Transverse colon (tissue), 4 donors: ENCODE measurements around the gene CRYM. TPM values are rescaled to one million over a fixed set of nuclear protein-coding genes. Genes with fewer than 3 reads are reported as not detected.
A peak's percentile ranks its signal among the peaks of the same experiment; 100 is the strongest.

Experiments
- DNase-seq: peaks from one replicate; pipeline ENCODE4 v3.0.0-alpha.2; 2019
- H3K27ac ChIP-seq, 4 donors: fragments of 200-600 bp; sonication (generic); 2 replicates each; pipeline ENCODE4 v1.5.1; 2016 to 2018; ENCODE audit warnings: inconsistent platforms in 4 of 4
- H3K27me3 ChIP-seq: fragments of 200-600 bp; sonication (generic); 2 replicates; pipeline ENCODE4 v1.5.1; 2017; ENCODE audit warnings: inconsistent platforms
- H3K36me3 ChIP-seq, 4 donors: fragments of 200-600 bp; sonication (generic); 2 replicates each; pipeline ENCODE4 v1.5.1; 2017 to 2019; ENCODE audit warnings: inconsistent platforms in 4 of 4
- H3K4me1 ChIP-seq, 4 donors: fragments of 200-600 bp; sonication (generic); 2 replicates each; pipeline ENCODE4 v1.5.1; 2017 to 2020; ENCODE audit warnings: inconsistent platforms in 4 of 4
- H3K4me3 ChIP-seq, 4 donors: fragments of 200-600 bp; sonication (generic); 1 replicate in 1 of 4; 2 replicates in 3 of 4; pipeline versions ENCODE4 v1.5.1 to v1.6.1; 2017 to 2019; ENCODE audit warnings: inconsistent platforms in 4 of 4
- H3K9me3 ChIP-seq, 2 donors: fragments of 200-600 bp; sonication (generic); 2 replicates each; pipeline ENCODE4 v1.5.1; 2017 to 2019; ENCODE audit warnings: inconsistent platforms in 2 of 2
- EP300 ChIP-seq: sonication (generic); formaldehyde crosslinking; IDR thresholded peaks from one replicate; pipeline ENCODE4 v1.6.1; 2017; ENCODE audit warnings: antibody characterized with exemption, low read depth
- POLR2A ChIP-seq: fragments of 450-650 bp; IDR thresholded peaks from one replicate; pipeline ENCODE4 v1.6.1; 2016; ENCODE audit warnings: antibody characterized with exemption, mild to moderate bottlenecking, moderate library complexity
- POLR2AphosphoS5 ChIP-seq, 3 donors: sonication (generic); formaldehyde crosslinking; IDR thresholded peaks; one replicate each; pipeline ENCODE4 v1.6.1; 2016; ENCODE audit warnings: antibody characterized with exemption in 3 of 3
- WGBS, 2 donors: methylation state at CpG; one replicate each; pipeline ENCODE4 v1.1.5; 2018; ENCODE audit warnings: low coverage in 1 of 2; 5-methylcytosine and 5-hydroxymethylcytosine counted together
- in situ Hi-C, 4 donors: fragments of 200-750 bp; cut with MboI; loops; one replicate each; pipeline versions ENCODE4 v1.15.0 to v1.15.1; 2017; ENCODE audit warnings: low sequenced_read_pairs in 3 of 4, low pct_ligation_motif_present in 1 of 4, low pct_unique_long_range_greater_than_20kb in 1 of 4
- intact Hi-C: fragments of 100-400 bp; cut with DNase I; formaldehyde crosslinking; loops from one replicate; pipeline ENCODE4 v1.15.1; 2023; ENCODE audit warnings: low total_unique reads
- total RNA-seq, 4 donors: library from RNA; depleted of rRNA; stranded (reverse); fragments of >200 nt; gene quantifications; one replicate each; pipeline ENCODE4 v1.1.0, GENCODE V29; 2016
- TF ChIP-seq, protein P1 (sequence below), 5 experiments: fragments of 200-600 bp in 3 of 5; fragments of 450-650 bp in 2 of 5; sonication (generic) in 3 of 5; IDR thresholded peaks; 1 replicate in 2 of 5; 2 replicates in 3 of 5; pipeline ENCODE4 v1.5.1; 2016 to 2017; ENCODE audit warnings: antibody characterized with exemption in 5 of 5, inconsistent platforms in 3 of 5, mild to moderate bottlenecking in 2 of 5, moderate library complexity in 1 of 5

The CRYM gene
- total RNA-seq, 4 donors from 2014 or later: 5.6 to 23.1 (median 18.3) TPM; not detected in 1

DNA sequence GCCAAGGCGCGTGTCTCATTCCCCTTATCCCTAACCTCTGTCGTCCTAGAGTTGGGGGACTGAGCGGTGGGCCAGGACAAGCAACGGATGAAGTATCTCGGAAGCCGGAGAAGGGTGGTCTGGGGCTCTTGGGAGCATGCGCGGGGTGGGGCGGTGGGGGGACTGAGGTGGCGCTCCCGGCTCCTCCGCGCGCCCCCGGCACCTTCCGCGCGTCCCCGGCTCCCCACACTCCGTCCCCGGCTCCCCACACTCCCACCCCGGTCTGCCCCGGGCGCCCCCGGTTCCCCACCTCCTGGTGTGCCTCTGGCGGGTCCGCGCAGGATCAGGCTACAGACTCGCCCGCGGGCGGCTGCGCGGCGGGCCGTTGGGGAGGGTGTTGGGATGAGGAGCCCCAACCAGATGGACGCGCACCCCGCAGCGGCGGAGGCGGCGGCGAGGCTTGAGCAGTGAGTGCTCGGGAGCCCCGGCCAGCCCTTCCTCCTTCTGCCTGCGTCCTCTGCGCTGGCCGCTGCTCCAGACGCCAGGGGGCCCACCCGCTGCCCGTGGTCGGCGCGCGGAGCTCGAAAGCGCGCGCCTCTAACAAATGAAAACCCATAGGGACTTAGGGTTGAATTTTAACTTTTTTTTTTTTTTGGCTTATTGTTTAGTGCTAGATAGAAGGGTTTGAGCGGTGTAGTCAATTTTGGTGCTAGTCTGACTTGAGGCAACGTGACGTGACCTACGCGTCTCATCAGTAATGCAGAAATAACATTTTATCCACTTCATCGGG, 5.6 kb upstream of the CRYM start:
- Histone ChIP-seq H3K4me1 (peaks cover 0 to 12% (median 5%) of the 10 kb centered on the region in 4 donors), H3K9me3 (no peaks in the 10 kb centered on the region), H3K36me3 (no peaks in the 10 kb centered on the region), H3K27me3 (peaks cover 55% of the 10 kb centered on the region), H3K4me3 (peak overlapping the region in 3 of 4 donors; percentile 17 to 54 (median 41)), H3K27ac (no peak overlapping the region)
- in situ Hi-C loops: loop anchor here in 1 of 4 donors (25.0 kb wide), 1 partner anchor 96 kb away; no protein-coding TSS in a partner anchor
- DNase-seq: peak; percentile 56
- no peak for TF ChIP-seq EP300
- TF ChIP-seq, protein P1, sequence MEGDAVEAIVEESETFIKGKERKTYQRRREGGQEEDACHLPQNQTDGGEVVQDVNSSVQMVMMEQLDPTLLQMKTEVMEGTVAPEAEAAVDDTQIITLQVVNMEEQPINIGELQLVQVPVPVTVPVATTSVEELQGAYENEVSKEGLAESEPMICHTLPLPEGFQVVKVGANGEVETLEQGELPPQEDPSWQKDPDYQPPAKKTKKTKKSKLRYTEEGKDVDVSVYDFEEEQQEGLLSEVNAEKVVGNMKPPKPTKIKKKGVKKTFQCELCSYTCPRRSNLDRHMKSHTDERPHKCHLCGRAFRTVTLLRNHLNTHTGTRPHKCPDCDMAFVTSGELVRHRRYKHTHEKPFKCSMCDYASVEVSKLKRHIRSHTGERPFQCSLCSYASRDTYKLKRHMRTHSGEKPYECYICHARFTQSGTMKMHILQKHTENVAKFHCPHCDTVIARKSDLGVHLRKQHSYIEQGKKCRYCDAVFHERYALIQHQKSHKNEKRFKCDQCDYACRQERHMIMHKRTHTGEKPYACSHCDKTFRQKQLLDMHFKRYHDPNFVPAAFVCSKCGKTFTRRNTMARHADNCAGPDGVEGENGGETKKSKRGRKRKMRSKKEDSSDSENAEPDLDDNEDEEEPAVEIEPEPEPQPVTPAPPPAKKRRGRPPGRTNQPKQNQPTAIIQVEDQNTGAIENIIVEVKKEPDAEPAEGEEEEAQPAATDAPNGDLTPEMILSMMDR (IDR thresholded peaks at IDR 0.05): peak; percentile 45 to 59 (median 50)
- TF ChIP-seq POLR2AphosphoS5 (IDR thresholded peaks at IDR 0.05): no peak
- TF ChIP-seq POLR2A: no peak
- WGBS, 2 donors: 5 to 7% methylated on average over 6 to 47 of the region's 67 CpGs
- intact Hi-C loops: no loop called here

DNA sequence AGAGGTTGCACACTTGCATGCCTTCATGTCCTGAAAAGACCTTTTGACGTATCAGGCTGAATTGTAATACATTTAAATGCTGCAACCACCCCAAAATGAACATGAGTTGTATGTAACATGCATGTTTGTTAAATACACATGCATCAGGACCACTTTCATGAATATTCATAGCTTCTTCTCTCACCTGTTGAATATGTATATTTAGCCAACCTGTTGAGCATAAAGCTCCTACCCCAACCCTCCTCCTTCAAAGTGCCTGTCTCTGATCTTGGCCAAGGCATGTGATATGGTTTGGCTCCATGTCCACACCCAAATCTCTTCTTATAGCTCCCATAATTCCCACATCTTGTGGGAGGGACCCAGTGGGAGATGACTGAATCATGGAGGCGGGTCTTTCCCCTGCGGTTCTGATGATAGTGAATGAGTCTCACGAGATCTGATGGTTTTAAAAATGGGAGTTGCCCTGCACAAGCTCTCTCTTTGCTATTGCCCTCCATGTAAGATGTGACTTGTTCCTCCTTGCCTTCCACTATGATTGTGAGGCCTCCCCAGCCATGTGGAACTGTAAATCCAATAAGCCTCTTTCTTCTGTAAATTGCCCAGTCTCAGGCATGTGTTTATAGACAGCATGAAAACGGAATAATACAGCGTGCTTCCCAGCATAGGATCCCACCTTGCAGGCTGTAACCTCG, 3.8 kb upstream of the CRYM start:
- DNase-seq: no peak
- Histone ChIP-seq H3K4me1 (peaks cover 0 to 26% (median 10%) of the 10 kb centered on the region in 4 donors), H3K27me3 (peaks cover 56% of the 10 kb centered on the region), H3K4me3 (no peak overlapping the region), H3K27ac (no peak overlapping the region), H3K36me3 (no peaks in the 10 kb centered on the region), H3K9me3 (no peaks in the 10 kb centered on the region)
- TF ChIP-seq, protein P1 (IDR thresholded peaks at IDR 0.05): no peak
- no peak for TF ChIP-seq POLR2A
- no peak for TF ChIP-seq POLR2AphosphoS5 (IDR thresholded peaks at IDR 0.05)
- TF ChIP-seq EP300: no peak
- intact Hi-C loops (no loop called here), in situ Hi-C loops (loop anchor here in 1 of 4 donors (25.0 kb wide), 1 partner anchor 95 kb away; no protein-coding TSS in a partner anchor)
- WGBS, 2 donors: 71 to 88% methylated on average over 7 of the region's 7 CpGs

DNA sequence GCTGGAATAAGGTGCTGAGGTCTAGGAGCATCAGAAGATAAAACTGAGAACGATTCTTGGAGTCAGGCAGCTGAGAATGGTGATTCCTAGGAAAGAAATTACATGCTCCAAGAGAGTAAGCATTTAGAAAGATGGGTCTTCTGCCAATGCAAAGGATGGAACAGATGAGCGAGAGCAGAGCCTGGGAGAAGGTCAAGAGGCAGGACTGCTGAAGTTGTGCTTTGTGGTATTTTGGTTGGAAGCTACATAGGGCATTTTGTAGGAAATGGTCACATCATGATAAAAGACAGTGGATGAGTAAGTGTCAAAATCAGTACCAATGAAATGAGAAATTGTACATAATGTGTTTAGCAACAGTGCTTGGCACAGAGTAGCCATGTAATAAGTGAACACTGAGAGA, 1.4 kb upstream of the CRYM start:
- WGBS, 2 donors: 43 to 61% methylated on average over 2 of the region's 2 CpGs
- Histone ChIP-seq H3K4me3 (no peak overlapping the region), H3K27ac (no peak overlapping the region), H3K27me3 (peaks cover 40% of the 10 kb centered on the region), H3K4me1 (peaks cover 0 to 26% (median 10%) of the 10 kb centered on the region in 4 donors), H3K36me3 (no peaks in the 10 kb centered on the region), H3K9me3 (no peaks in the 10 kb centered on the region)
- DNase-seq: no peak
- in situ Hi-C loops (loop anchor here in 3 of 4 donors (10.0 to 25.0 kb wide), 2 partner anchors 92 to 95 kb away; no protein-coding TSS in a partner anchor), intact Hi-C loops (no loop called here)
- no peak for TF ChIP-seq POLR2AphosphoS5 (IDR thresholded peaks at IDR 0.05)
- TF ChIP-seq, protein P1 (IDR thresholded peaks at IDR 0.05): no peak
- no peak for TF ChIP-seq EP300
- no peak for TF ChIP-seq POLR2A
